Type B pancreatic cell (in vitro differentiated cells): Measurements from ENCODE around the gene TMEM178B. TPM values are rescaled to one million over a fixed set of nuclear protein-coding genes. Genes with fewer than 3 reads are reported as not detected.

Experiments
- DNase-seq: peaks from one replicate; pipeline ENCODE4 v3.0.0; 2021; ENCODE audit warnings: mixed read lengths; ENCODE audit not compliant: unreplicated experiment; ENCODE audit errors: extremely low spot score
- H3K27ac Mint-ChIP-seq: 2 replicates; pipeline ENCODE4 v1.8.0; 2021; ENCODE audit warnings: mild to moderate bottlenecking, mixed read lengths
- H3K27me3 Mint-ChIP-seq: 2 replicates; pipeline ENCODE4 v1.8.0; 2021; ENCODE audit warnings: mixed read lengths
- H3K36me3 Mint-ChIP-seq: 2 replicates; pipeline ENCODE4 v1.8.0; 2021; ENCODE audit warnings: mixed read lengths
- H3K4me1 Mint-ChIP-seq: one replicate; pipeline ENCODE4 v1.8.0; 2021; ENCODE audit warnings: mixed read lengths; ENCODE audit not compliant: unreplicated experiment
- H3K4me3 Mint-ChIP-seq: 2 replicates; pipeline ENCODE4 v1.8.0; 2021; ENCODE audit warnings: mild to moderate bottlenecking, mixed read lengths
- H3K9me3 Mint-ChIP-seq: 2 replicates; pipeline ENCODE4 v1.8.0; 2021; ENCODE audit warnings: mixed read lengths
- CTCF ChIP-seq: fragments of 200-600 bp; sonication (generic); conservative IDR thresholded peaks from 2 replicates; pipeline ENCODE4 v1.5.0; 2021; ENCODE audit warnings: antibody characterized with exemption, mild to moderate bottlenecking
- total RNA-seq: library from RNA; stranded (reverse); gene quantifications from 2 replicates; pipeline ENCODE4 v1.2.1, GENCODE V29; 2021; ENCODE audit warnings: low replicate concordance

TMEM178B gene
- total RNA-seq, 1 donor from 2014 or later = 8.7 TPM

DNA sequence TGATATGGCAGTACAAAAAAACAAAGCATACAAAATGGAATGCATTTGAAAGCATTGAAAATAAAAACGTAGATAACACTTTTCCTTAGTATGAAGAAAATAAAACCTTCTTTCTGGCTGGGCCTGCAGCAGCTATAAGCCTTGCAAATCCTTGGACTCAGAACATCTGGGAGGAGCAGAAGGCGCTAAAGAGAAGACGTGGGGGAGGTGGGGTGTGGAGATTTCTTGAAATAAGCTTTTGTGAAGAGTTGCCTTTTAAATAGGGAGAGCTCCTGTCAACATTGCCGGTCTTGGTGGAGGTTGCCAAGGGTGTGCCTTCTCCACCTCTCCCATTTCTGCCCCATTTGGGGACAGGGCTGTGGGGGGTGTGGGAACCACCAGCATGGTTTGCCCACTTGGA is 128.7 kb downstream of the TMEM178B start:
- Mint-ChIP-seq H3K27ac (no peak overlapping the region), H3K4me1 (peaks cover 6% of the 10 kb centered on the region), H3K4me3 (no peak overlapping the region), H3K36me3 (no peaks in the 10 kb centered on the region), H3K9me3 (no peaks in the 10 kb centered on the region), H3K27me3 (peaks cover 32% of the 10 kb centered on the region)
- no peak for DNase-seq
- no peak for TF ChIP-seq CTCF

DNA sequence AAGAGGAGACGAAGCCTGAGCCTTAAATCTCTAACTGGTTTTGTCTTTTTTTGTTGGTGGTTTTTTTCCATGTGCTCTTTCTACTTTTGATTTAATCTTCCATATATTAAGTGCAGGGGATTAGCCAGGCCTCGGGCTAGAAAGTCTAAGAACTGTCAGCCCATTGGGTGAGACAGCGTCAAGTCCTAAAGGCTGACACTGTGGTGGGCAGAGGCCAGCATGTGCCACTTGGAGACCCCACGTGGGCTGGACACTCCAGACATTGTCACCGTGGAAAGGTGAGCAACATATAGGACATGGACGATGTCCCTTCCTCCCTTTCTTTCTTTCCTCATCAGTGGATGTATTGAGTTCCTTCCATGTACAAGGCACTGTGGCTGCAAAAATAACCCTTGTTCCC is 129.3 kb downstream of the TMEM178B start:
- H3K9me3 Mint-ChIP-seq = no peaks in the 10 kb centered on the region
- H3K27ac Mint-ChIP-seq = no peak overlapping the region
- H3K4me1 Mint-ChIP-seq = peaks cover 6% of the 10 kb centered on the region
- H3K4me3 Mint-ChIP-seq = no peak overlapping the region
- H3K27me3 Mint-ChIP-seq = peaks cover 29% of the 10 kb centered on the region
- no peak for TF ChIP-seq CTCF
- DNase-seq = no peak
- no peaks in the 10 kb centered on the region for H3K36me3 Mint-ChIP-seq

DNA sequence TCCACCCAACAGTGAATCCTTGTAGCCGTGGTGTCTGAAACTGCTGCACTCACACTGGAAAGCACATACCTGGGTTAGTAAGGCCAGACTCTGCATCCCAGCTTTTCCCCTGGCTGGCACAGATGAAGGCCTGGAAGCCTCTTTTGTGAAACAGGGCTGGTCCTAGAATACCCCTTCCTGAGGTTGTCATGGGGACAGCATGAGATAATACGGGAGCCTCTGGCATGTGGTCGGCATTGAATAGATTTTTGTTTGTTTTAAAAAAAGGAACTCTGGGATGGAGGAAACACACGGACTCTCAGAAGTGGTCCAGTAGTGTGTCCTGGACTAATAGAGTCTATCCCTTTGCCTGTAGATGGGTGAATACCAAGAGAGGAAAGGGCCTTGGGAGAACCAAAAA is 129.7 kb downstream of the TMEM178B start:
- H3K27ac Mint-ChIP-seq = no peak overlapping the region
- no peak for TF ChIP-seq CTCF
- H3K4me3 Mint-ChIP-seq = no peak overlapping the region
- H3K4me1 Mint-ChIP-seq = peaks cover 3% of the 10 kb centered on the region
- peaks cover 27% of the 10 kb centered on the region for H3K27me3 Mint-ChIP-seq
- no peak for DNase-seq
- no peaks in the 10 kb centered on the region for H3K9me3 Mint-ChIP-seq
- no peaks in the 10 kb centered on the region for H3K36me3 Mint-ChIP-seq

- DNase-seq = no peak
- Mint-ChIP-seq H3K27ac (no peak overlapping the region), H3K9me3 (no peaks in the 10 kb centered on the region), H3K4me3 (no peak overlapping the region), H3K4me1 (no peaks in the 10 kb centered on the region), H3K27me3 (peaks cover 15% of the 10 kb centered on the region), H3K36me3 (no peaks in the 10 kb centered on the region)
- no peak for TF ChIP-seq CTCF
Measured at GRCh38 chr7:141207661-141208060, 133.8 kb downstream of the TMEM178B start.

DNA sequence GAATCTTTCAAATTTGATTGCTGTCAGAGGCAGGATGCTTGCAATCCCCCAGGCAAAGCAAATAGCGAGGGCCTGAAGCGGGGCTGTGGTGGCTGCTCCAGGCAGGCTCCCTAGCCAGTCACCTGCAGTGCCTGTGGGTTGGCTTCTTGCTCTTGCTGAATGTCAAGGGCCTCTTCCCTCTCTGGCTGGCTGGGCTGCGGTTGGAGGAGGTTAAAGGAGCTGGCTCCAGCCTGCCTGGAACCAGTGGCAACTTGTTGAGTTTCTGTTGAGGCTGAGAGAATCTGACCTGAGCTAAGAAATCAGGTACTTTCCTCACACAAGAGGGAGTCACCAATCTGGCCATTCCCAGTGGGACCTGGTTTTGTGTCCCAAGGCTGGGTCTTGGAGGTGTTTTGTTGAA is 134.7 kb downstream of the TMEM178B start:
- Mint-ChIP-seq H3K27me3 (peaks cover 20% of the 10 kb centered on the region), H3K4me3 (no peak overlapping the region), H3K36me3 (no peaks in the 10 kb centered on the region), H3K27ac (no peak overlapping the region), H3K4me1 (no peaks in the 10 kb centered on the region), H3K9me3 (no peaks in the 10 kb centered on the region)
- no peak for TF ChIP-seq CTCF
- no peak for DNase-seq

- no peaks in the 10 kb centered on the region for H3K4me1 Mint-ChIP-seq
- no peak for DNase-seq
- no peak overlapping the region for H3K4me3 Mint-ChIP-seq
- TF ChIP-seq CTCF = no peak
- H3K27me3 Mint-ChIP-seq = peaks cover 24% of the 10 kb centered on the region
- no peak overlapping the region for H3K27ac Mint-ChIP-seq
- H3K36me3 Mint-ChIP-seq = no peaks in the 10 kb centered on the region
- H3K9me3 Mint-ChIP-seq = no peaks in the 10 kb centered on the region
Measured at GRCh38 chr7:141209454-141209853, 135.6 kb downstream of the TMEM178B start.
